Ovary (tissue), 9 donors: ENCODE measurements around the gene SF3A1. TPM values are rescaled to one million over a fixed set of nuclear protein-coding genes. Genes with fewer than 3 reads are reported as not detected.
"Not testable (repeated sequence)": the region's sequence is repeated elsewhere in the genome, so short reads cannot be mapped to it uniquely, and the experiment has no call there.

ENCODE experiments used
- DNase-seq, 5 donors: peaks; one replicate each; pipeline ENCODE4 v3.0.0-alpha.2; 2019 to 2020
- H3K27ac ChIP-seq, 2 donors: fragments of 200-600 bp; one replicate each; pipeline versions ENCODE4 v1.5.1 to v1.8.0; 2019 to 2022
- H3K27me3 ChIP-seq: fragments of 200-600 bp; one replicate; pipeline ENCODE4 v1.8.0; 2022
- H3K36me3 ChIP-seq: fragments of 200-600 bp; sonication (generic); one replicate; pipeline ENCODE4 v1.5.1; 2019
- H3K4me1 ChIP-seq: one replicate; pipeline ENCODE4 v1.8.1; 2013; ENCODE audit warnings: mild to moderate bottlenecking, moderate library complexity; ENCODE audit not compliant: insufficient read depth
- H3K4me3 ChIP-seq: fragments of 200-600 bp; sonication (generic); one replicate; pipeline ENCODE4 v1.5.1; 2017
- H3K9me3 ChIP-seq, 2 donors: fragments of 200-600 bp in 1 of 2; sonication (generic) in 1 of 2; one replicate each; pipeline versions ENCODE4 v1.5.1 to v1.8.1; 2013 to 2019; ENCODE audit warnings: mild to moderate bottlenecking in 1 of 2, moderate library complexity in 1 of 2
- CTCF ChIP-seq, 3 donors: fragments of 450-650 bp in 2 of 3; fragments of 200-600 bp in 1 of 3; IDR thresholded peaks; one replicate each; pipeline versions ENCODE4 v1.5.1 to v1.8.0; 2016 to 2022; ENCODE audit warnings: antibody characterized with exemption in 3 of 3, mild to moderate bottlenecking in 1 of 3
- EP300 ChIP-seq: sonication (generic); formaldehyde crosslinking; IDR thresholded peaks from one replicate; pipeline ENCODE4 v1.6.1; 2017; ENCODE audit warnings: antibody characterized with exemption
- POLR2A ChIP-seq: fragments of 450-650 bp; IDR thresholded peaks from one replicate; pipeline ENCODE4 v1.6.1; 2017; ENCODE audit warnings: antibody characterized with exemption, mild to moderate bottlenecking, moderate library complexity
- WGBS, 3 donors: extraction: QIAGEN DNeasy Blood & Tissue Kit in 1 of 3; methylation state at CpG; one replicate each; pipeline versions ENCODE4 v1.1.5 to v1.1.7; 2013 to 2017; 5-methylcytosine and 5-hydroxymethylcytosine counted together
- intact Hi-C, 4 donors: fragments of 100-400 bp; cut with DNase I; formaldehyde crosslinking; loops; one replicate each; pipeline versions ENCODE4 v1.11.0 to v1.15.1; 2022 to 2023
- polyA plus RNA-seq, 2 donors: library from polyadenylated mRNA; stranded (reverse); fragments of 200-250 nt in 1 of 2; fragments of 350-450 nt in 1 of 2; fragmentation: Illumina TruSeq in 1 of 2; extraction: RNeasy Lipid Tissue Mini Kit (QIAGEN cat#74804) in 1 of 2; gene quantifications; one replicate each; pipeline ENCODE4 v1.2.3, GENCODE V29; 2013 to 2014
- total RNA-seq, 7 donors: library from RNA; depleted of rRNA in 2 of 7; stranded (reverse); fragments of >200 nt in 2 of 7; fragmentation: NEBNext Ultra II Directional in 3 of 7; extraction: Animal tissue kit (Norgen Biotek cat#: 25700) in 3 of 7; gene quantifications; one replicate each; pipeline versions ENCODE4 v1.1.0 to v1.2.4, GENCODE V29; 2016 to 2023
- donor health status: DM: no; HTN: no; CAD: no; lungs with moderate emphysema.
- donor health status: DM: no; HTN: no; CAD: no.
- donor health status: Bipolar disorder and iron deficiency.
- donor health status: DM: yes; HTN: yes; CAD: no.
- donor health status: DM: no; HTN: no; CAD: no.
- donor health status: DM: yes; HTN: yes; CAD: no.

Gene SF3A1
- total and polyA plus RNA-seq, 9 donors = 36.4 to 211 (median 152) TPM

- no peak for DNase-seq
- TF ChIP-seq EP300 = no peak
- TF ChIP-seq POLR2A = no peak
- no peak for TF ChIP-seq CTCF (IDR thresholded peaks at IDR 0.05)
- 74 to 76% (median 76%) methylated on average over 15 to 16 of the region's 16 CpGs for WGBS, 3 donors
- intact Hi-C loops = no loop called here
- Histone ChIP-seq H3K27ac (no peak overlapping the region), H3K27me3 (no peaks in the 10 kb centered on the region), H3K36me3 (no peaks in the 10 kb centered on the region), H3K9me3 (no peaks in the 10 kb centered on the region), H3K4me1 (no peaks in the 10 kb centered on the region), H3K4me3 (no peak overlapping the region)
Observed at GRCh38 chr22:30340911-30341685, 15.6 kb downstream of the SF3A1 start.

GRCh38 chr22:30338802-30339201, 17.9 kb downstream of the SF3A1 start:
- no peaks in the 10 kb centered on the region for H3K36me3 ChIP-seq
- 92 to 93% (median 92%) methylated on average over 7 of the region's 7 CpGs for WGBS, 3 donors
- TF ChIP-seq CTCF (IDR thresholded peaks at IDR 0.05) = no peak
- TF ChIP-seq EP300 = no peak
- TF ChIP-seq POLR2A = no peak
- no peak overlapping the region for H3K4me3 ChIP-seq
- no peak for DNase-seq
- no peaks in the 10 kb centered on the region for H3K27me3 ChIP-seq
- H3K27ac ChIP-seq = no peak overlapping the region
- intact Hi-C loops = no loop called here
- no peaks in the 10 kb centered on the region for H3K4me1 ChIP-seq
- H3K9me3 ChIP-seq = no peaks in the 10 kb centered on the region

- 79 to 85% (median 83%) methylated on average over 9 of the region's 9 CpGs for WGBS, 3 donors
- H3K4me1 ChIP-seq, intact Hi-C loops: not testable (repeated sequence)
Observed at GRCh38 chr22:30338341-30338740, 18.4 kb downstream of the SF3A1 start.

GRCh38 chr22:30337461-30337778, 19.3 kb downstream of the SF3A1 start:
- H3K9me3 ChIP-seq = no peaks in the 10 kb centered on the region
- no peaks in the 10 kb centered on the region for H3K4me1 ChIP-seq
- 88 to 94% (median 90%) methylated on average over 8 of the region's 8 CpGs for WGBS, 3 donors
- H3K27me3 ChIP-seq = no peaks in the 10 kb centered on the region
- H3K4me3 ChIP-seq = no peak overlapping the region
- H3K36me3 ChIP-seq = no peaks in the 10 kb centered on the region
- no peak overlapping the region for H3K27ac ChIP-seq
- TF ChIP-seq POLR2A (no peak), CTCF (IDR thresholded peaks at IDR 0.05) (no peak), EP300 (no peak)
- intact Hi-C loops = no loop called here
- no peak for DNase-seq

More at GRCh38 chr22:30338341-30338740, 18.4 kb downstream of the SF3A1 start:
- not testable (repeated sequence) for H3K4me3 ChIP-seq, H3K36me3 ChIP-seq, H3K9me3 ChIP-seq, DNase-seq, H3K27ac ChIP-seq, H3K27me3 ChIP-seq

- intact Hi-C loops = no loop called here
- 94 to 97% (median 96%) methylated on average over 4 of the region's 4 CpGs for WGBS, 3 donors
- H3K36me3 ChIP-seq = no peaks in the 10 kb centered on the region
Observed at GRCh38 chr22:30336752-30337460, 19.8 kb downstream of the SF3A1 start.

More at GRCh38 chr22:30336752-30337460, 19.8 kb downstream of the SF3A1 start:
- TF ChIP-seq POLR2A = no peak
- no peak for TF ChIP-seq EP300
- no peak for TF ChIP-seq CTCF (IDR thresholded peaks at IDR 0.05)
- Histone ChIP-seq H3K27ac (no peak overlapping the region), H3K4me1 (no peaks in the 10 kb centered on the region), H3K27me3 (no peaks in the 10 kb centered on the region), H3K4me3 (no peak overlapping the region), H3K9me3 (no peaks in the 10 kb centered on the region)
- DNase-seq = no peak
